DND-41 (cell line): ENCODE measurements around the gene PRICKLE2.

Experiments used
- ATAC-seq: fragments of 200-7000 bp; cut with Tn5 transposase; 3 replicates; pipeline ENCODE4 v1.9.1; 2021; ENCODE audit warnings: low read depth; ENCODE audit not compliant: insufficient read depth
- DNase-seq: peaks from one replicate; pipeline ENCODE4 v3.0.0-alpha.2; 2020
- H2AFZ ChIP-seq: 2 replicates; pipeline ENCODE4 v1.6.0; 2012; ENCODE audit warnings: low read depth, low read length
- H3K27ac ChIP-seq: 2 replicates; pipeline ENCODE4 v1.5.1; 2012; ENCODE audit warnings: low read length, inconsistent platforms
- H3K27me3 ChIP-seq: fragments of 200-600 bp; sonication (generic); 2 replicates; pipeline ENCODE4 v1.6.0; 2012; ENCODE audit warnings: low read length, mild to moderate bottlenecking, inconsistent platforms; ENCODE audit not compliant: insufficient read depth, poor library complexity
- H3K36me3 ChIP-seq: 2 replicates; pipeline ENCODE4 v1.5.1; 2012; ENCODE audit warnings: low read length, inconsistent platforms; ENCODE audit not compliant: insufficient read depth
- H3K4me1 ChIP-seq: 2 replicates; pipeline ENCODE4 v1.5.1; 2012; ENCODE audit warnings: mild to moderate bottlenecking, low read length; ENCODE audit not compliant: insufficient read depth
- H3K4me2 ChIP-seq: 2 replicates; pipeline ENCODE4 v1.6.0; 2012; ENCODE audit warnings: mild to moderate bottlenecking, moderate library complexity, low read length, inconsistent platforms; ENCODE audit not compliant: insufficient read depth
- H3K4me3 ChIP-seq, 2 experiments: fragments of 200-600 bp in 1 of 2; shearing (Covaris generic) in 1 of 2; 2 replicates each; pipeline ENCODE4 v1.5.1; 2012 to 2016; ENCODE audit warnings: inconsistent platforms in 2 of 2, low read length in 2 of 2, mild to moderate bottlenecking in 2 of 2, low read depth in 1 of 2, moderate library complexity in 1 of 2
- H3K79me2 ChIP-seq: 2 replicates; pipeline ENCODE4 v1.6.0; 2012; ENCODE audit warnings: low read length, inconsistent platforms; ENCODE audit not compliant: insufficient read depth
- H3K9ac ChIP-seq: 2 replicates; pipeline ENCODE4 v1.6.0; 2012; ENCODE audit warnings: low read depth, mild to moderate bottlenecking, inconsistent platforms, low read length, moderate library complexity
- H3K9me3 ChIP-seq: 2 replicates; pipeline ENCODE4 v1.5.1; 2012; ENCODE audit warnings: low read length, moderate library complexity, mild to moderate bottlenecking, inconsistent platforms; ENCODE audit not compliant: insufficient read depth, severe bottlenecking
- H4K20me1 ChIP-seq: 2 replicates; pipeline ENCODE4 v1.6.0; 2012; ENCODE audit warnings: low read length; ENCODE audit not compliant: insufficient read depth
- EZH2 ChIP-seq: IDR thresholded peaks from 3 replicates; pipeline ENCODE4 v1.6.1; 2012; ENCODE audit warnings: borderline replicate concordance, low read depth, mild to moderate bottlenecking, moderate library complexity, low read length, inconsistent platforms; ENCODE audit not compliant: severe bottlenecking
- TF ChIP-seq, protein P1 (sequence below): IDR thresholded peaks from 2 replicates; pipeline ENCODE4 v1.5.1; 2012; ENCODE audit warnings: borderline replicate concordance, low read length, moderate library complexity, mild to moderate bottlenecking; ENCODE audit not compliant: poor library complexity, severe bottlenecking; ENCODE audit errors: extremely low read depth

Gene PRICKLE2

DNA sequence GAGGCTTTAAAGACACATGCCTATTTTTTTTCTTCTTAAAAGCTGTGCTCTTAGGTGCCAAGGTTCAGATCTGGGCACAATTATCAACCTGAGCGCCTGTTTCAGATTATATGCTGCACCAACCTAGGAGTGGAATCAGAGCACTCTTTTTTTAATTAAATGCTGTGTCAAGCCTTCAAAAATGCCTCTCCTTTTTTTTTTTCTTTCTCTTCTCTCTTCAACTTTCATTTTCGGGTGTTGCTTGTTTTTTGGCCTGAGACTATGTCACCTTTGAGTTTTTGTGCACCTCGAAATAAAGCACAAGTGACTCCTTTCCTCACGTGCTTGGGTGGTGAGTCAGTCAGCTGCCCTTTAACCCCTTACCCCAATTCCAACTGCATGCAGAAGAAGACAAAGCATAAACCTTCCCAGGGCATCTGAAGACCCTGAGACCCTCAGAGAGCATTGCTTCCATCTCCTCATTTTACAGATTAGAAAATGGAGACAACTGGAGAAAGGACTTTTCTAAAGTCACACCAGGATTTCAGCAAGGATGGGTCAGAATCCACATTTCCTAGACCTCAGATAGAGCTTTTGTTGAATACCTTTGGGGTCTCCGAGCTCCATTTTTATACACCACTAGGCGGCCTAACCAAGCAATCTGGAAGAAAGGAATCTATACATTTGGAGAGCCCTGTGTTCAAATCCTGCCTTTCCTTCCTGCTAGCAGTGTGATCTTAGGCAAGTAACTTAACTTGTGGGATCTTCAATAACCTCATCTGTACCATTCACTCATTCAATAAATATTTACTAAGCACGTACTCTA is 631 bp upstream of the PRICKLE2 start:
- Histone ChIP-seq H3K79me2 (no peaks in the 10 kb centered on the region), H4K20me1 (no peaks in the 10 kb centered on the region), H3K36me3 (no peaks in the 10 kb centered on the region), H2AFZ (no peak overlapping the region), H3K4me3 (no peak overlapping the region), H3K4me2 (no peak overlapping the region), H3K27me3 (no peaks in the 10 kb centered on the region), H3K9me3 (no peaks in the 10 kb centered on the region), H3K9ac (no peak overlapping the region), H3K27ac (no peak overlapping the region), H3K4me1 (no peaks in the 10 kb centered on the region)
- no peak for ATAC-seq
- DNase-seq = no peak
- TF ChIP-seq EZH2 = no peak
- TF ChIP-seq, protein P1, sequence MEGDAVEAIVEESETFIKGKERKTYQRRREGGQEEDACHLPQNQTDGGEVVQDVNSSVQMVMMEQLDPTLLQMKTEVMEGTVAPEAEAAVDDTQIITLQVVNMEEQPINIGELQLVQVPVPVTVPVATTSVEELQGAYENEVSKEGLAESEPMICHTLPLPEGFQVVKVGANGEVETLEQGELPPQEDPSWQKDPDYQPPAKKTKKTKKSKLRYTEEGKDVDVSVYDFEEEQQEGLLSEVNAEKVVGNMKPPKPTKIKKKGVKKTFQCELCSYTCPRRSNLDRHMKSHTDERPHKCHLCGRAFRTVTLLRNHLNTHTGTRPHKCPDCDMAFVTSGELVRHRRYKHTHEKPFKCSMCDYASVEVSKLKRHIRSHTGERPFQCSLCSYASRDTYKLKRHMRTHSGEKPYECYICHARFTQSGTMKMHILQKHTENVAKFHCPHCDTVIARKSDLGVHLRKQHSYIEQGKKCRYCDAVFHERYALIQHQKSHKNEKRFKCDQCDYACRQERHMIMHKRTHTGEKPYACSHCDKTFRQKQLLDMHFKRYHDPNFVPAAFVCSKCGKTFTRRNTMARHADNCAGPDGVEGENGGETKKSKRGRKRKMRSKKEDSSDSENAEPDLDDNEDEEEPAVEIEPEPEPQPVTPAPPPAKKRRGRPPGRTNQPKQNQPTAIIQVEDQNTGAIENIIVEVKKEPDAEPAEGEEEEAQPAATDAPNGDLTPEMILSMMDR = no peak

GRCh38 chr3:64223791-64224745 is 1.2 kb downstream of the PRICKLE2 start:
- H3K4me3 ChIP-seq = no peak overlapping the region

GRCh38 chr3:64222501-64223111 is 2.7 kb downstream of the PRICKLE2 start:
- TF ChIP-seq EZH2 = no peak
- TF ChIP-seq, protein P1 = no peak
- Histone ChIP-seq H3K4me3 (no peak overlapping the region), H2AFZ (no peak overlapping the region), H3K36me3 (no peaks in the 10 kb centered on the region), H3K79me2 (no peaks in the 10 kb centered on the region), H3K9me3 (no peaks in the 10 kb centered on the region), H3K27ac (no peak overlapping the region), H3K4me1 (no peaks in the 10 kb centered on the region), H3K27me3 (no peaks in the 10 kb centered on the region), H3K4me2 (no peak overlapping the region), H4K20me1 (no peaks in the 10 kb centered on the region), H3K9ac (no peak overlapping the region)
- ATAC-seq = no peak
- no peak for DNase-seq

More at GRCh38 chr3:64223791-64224745, 1.2 kb downstream of the PRICKLE2 start:
- TF ChIP-seq, protein P1 = no peak
- TF ChIP-seq EZH2 = no peak
- Histone ChIP-seq H3K9ac (no peak overlapping the region), H2AFZ (no peak overlapping the region), H3K79me2 (no peaks in the 10 kb centered on the region), H3K36me3 (no peaks in the 10 kb centered on the region), H3K27me3 (no peaks in the 10 kb centered on the region), H3K9me3 (no peaks in the 10 kb centered on the region), H3K4me2 (no peak overlapping the region), H3K4me1 (no peaks in the 10 kb centered on the region), H3K27ac (no peak overlapping the region), H4K20me1 (no peaks in the 10 kb centered on the region)
- ATAC-seq = no peak
- DNase-seq = no peak
